KBM-7 (cell line): ENCODE results near the gene MIF4GD.

ENCODE experiments used
- DNase-seq: peaks from one replicate; pipeline ENCODE4 v3.0.0-alpha.2; 2015
- in situ Hi-C: fragments of 300-500 bp; cut with MboI; formaldehyde crosslinking; loops from 2 replicates; pipeline ENCODE4 v1.14.3; 2020; ENCODE audit warnings: low sequenced_read_pairs, low pct_unique_long_range_greater_than_20kb, mixed read lengths

The MIF4GD gene

GRCh38 chr17:75239778-75240393 is 31.1 kb downstream of the MIF4GD start:
- no peak for DNase-seq
- in situ Hi-C loops, result no loop called here

GRCh38 chr17:75239214-75239613 is 31.8 kb downstream of the MIF4GD start:
- in situ Hi-C loops, result no loop called here
- no peak for DNase-seq

- in situ Hi-C loops, result no loop called here
- peak; percentile 63 for DNase-seq
These were observed 32.3 kb downstream of the MIF4GD start for GRCh38 chr17:75238684-75239191.

DNA sequence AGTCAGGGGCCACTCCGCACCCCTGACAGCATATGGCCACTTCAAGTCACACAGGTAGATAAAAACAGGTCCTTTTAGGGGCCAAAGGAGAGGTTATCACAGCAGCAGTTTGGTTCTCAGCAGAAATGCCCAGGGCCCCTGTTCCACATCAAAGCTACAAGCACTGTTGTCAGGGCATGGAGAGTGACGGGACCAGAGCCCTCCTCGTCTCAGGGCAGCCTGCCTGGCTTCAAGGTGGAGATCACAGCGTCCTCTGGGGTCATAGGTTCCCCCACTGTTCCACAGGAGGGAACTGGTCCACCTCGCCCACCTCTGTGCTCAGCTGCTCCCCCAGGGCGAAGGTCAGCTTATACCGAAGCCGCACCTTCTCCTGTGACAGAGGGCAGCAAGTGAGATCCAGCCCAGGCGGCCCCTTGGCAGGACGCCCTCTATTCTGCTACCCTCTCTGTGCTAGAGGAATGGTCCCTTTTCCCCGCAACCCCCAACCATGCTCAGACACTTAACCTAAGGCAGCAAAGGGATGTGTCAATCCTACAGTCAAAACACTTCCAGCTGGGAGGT is 32.9 kb downstream of the MIF4GD start:
- in situ Hi-C loops, result no loop called here
- no peak for DNase-seq

GRCh38 chr17:75237100-75238014 is 33.7 kb downstream of the MIF4GD start:
- in situ Hi-C loops, result no loop called here
- DNase-seq, result no peak

DNA sequence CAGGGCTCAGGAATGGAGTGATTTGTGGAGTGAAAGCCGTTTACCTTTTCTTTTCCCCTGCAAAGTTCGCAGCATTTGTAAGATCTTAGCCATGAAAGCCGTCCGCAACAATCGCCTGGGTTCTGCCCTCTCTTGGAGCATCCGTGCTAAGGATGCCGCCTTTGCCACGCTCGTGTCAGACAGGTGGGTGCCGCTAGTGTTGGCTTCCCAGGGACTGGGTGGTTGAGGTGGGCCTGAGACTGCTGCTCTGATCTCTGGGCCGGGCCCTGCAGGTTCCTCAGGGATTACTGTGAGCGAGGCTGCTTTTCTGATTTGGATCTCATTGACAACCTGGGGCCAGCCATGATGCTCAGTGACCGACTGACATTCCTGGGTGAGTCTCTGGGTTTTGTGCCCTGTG is 38.2 kb downstream of the MIF4GD start:
- in situ Hi-C loops, result no loop called here

GRCh38 chr17:75231741-75232464 is 39.1 kb downstream of the MIF4GD start:
- DNase-seq, result no peak
- in situ Hi-C loops, result no loop called here

More for the DNA sequence above, 38.2 kb downstream of the MIF4GD start:
- no peak for DNase-seq

DNA sequence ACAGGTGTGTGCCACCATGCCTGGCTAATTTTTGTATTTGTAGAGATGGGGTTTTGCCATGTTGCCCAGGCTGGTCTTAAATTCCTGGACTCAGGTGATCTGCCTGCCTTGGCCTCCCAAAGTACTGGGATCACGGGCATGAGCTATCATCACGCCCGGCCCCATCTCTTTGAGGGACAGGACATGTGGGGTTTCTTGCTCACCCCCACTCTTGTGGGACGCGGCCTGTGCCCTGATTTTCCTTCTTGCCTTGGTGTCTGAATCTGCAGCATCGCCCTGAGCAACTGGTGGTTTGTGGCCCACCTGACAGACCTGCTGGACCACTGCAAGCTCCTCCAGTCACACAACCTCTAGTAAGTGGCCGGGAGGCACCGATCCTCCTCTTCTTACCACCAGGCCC is 40.0 kb downstream of the MIF4GD start:
- DNase-seq, result no peak
- in situ Hi-C loops, result no loop called here

- in situ Hi-C loops, result no loop called here
- DNase-seq, result no peak
These were observed 42.2 kb downstream of the MIF4GD start for GRCh38 chr17:75228847-75229246.

GRCh38 chr17:75228305-75228704 is 42.7 kb downstream of the MIF4GD start:
- no peak for DNase-seq
- in situ Hi-C loops, result no loop called here

- in situ Hi-C loops, result no loop called here
- no peak for DNase-seq
These were observed 43.3 kb downstream of the MIF4GD start for GRCh38 chr17:75227729-75228128.

DNA sequence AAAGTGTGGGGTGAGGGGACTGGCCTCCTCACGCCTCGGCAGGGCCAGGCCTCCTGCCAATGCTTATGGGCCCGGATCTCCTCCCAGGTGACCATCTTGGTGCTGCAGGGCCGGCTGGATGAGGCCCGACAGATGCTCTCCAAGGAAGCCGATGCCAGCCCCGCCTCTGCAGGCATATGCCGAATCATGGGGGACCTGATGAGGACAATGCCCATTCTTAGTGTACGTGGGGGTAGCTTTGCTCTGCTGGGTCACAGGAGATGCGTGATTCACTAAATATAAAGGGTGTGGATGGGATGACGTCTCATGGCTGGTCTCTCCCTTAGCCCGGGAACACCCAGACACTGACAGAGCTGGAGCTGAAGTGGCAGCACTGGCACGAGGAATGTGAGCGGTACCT is 46.0 kb downstream of the MIF4GD start:
- DNase-seq, result no peak
- in situ Hi-C loops, result no loop called here

- in situ Hi-C loops, result no loop called here
- DNase-seq, result no peak
These were observed 51.2 kb downstream of the MIF4GD start for GRCh38 chr17:75219815-75220214.

DNA sequence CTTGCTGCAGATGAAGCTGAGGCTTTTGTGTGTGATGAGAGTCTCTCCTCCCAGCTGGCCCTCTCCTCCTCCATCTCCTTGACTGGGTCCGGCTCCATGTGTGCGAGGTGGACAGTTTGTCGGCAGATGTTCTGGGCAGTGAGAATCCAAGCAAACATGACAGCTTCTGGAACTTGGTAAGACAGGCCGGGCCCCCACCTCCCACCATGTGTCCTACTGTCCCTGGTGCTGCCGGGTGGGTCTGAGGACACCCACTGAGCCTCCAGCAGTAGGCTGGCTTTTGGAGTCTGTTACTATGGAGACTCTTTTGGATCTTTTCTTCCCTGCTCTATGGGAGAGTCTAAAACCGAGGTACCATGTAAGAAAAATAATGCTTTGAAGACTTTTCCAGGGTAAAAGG is 52.9 kb downstream of the MIF4GD start:
- in situ Hi-C loops, result no loop called here
- no peak for DNase-seq
